RWPE1 (cell line): ENCODE data around the gene HNF4A.

ENCODE experiments used
- CTCF ChIA-PET: fragments of 350-600 bp; sonication (Branson Sonifier 250); formaldehyde crosslinking; extraction: SDS; loops from one replicate; lab custom pipeline; 2021; lab: Yijun Ruan, JAX
- POLR2A ChIA-PET: fragments of 400-600 bp; formaldehyde crosslinking; extraction: SDS; loops from one replicate; lab custom pipeline; 2020; ENCODE audit warnings: antibody characterized with exemption; ENCODE audit not compliant: low non-redundant PET; lab: Yijun Ruan, JAX
- DNase-seq: peaks from one replicate; pipeline ENCODE4 v3.0.0; 2012; ENCODE audit warnings: low spot score
- H3K27ac ChIP-seq: fragments of 450-650 bp; 2 replicates; pipeline ENCODE4 v1.5.1; 2017
- TF ChIP-seq, protein P1 (sequence below): fragments of 450-650 bp; conservative IDR thresholded peaks from 2 replicates; pipeline ENCODE4 v1.5.1; 2017; ENCODE audit warnings: low read depth, mild to moderate bottlenecking

The HNF4A gene

GRCh38 chr20:44475372-44475693 lies 119.8 kb downstream of the HNF4A start:
- CTCF ChIA-PET = interaction anchor here (0.5 to 2.7 kb wide), 8 partner anchors 19 to 664 kb away, joined by 3 to 19 read pairs (median 4); partner anchors contain the start of gene FITM2
- TF ChIP-seq, protein P1, sequence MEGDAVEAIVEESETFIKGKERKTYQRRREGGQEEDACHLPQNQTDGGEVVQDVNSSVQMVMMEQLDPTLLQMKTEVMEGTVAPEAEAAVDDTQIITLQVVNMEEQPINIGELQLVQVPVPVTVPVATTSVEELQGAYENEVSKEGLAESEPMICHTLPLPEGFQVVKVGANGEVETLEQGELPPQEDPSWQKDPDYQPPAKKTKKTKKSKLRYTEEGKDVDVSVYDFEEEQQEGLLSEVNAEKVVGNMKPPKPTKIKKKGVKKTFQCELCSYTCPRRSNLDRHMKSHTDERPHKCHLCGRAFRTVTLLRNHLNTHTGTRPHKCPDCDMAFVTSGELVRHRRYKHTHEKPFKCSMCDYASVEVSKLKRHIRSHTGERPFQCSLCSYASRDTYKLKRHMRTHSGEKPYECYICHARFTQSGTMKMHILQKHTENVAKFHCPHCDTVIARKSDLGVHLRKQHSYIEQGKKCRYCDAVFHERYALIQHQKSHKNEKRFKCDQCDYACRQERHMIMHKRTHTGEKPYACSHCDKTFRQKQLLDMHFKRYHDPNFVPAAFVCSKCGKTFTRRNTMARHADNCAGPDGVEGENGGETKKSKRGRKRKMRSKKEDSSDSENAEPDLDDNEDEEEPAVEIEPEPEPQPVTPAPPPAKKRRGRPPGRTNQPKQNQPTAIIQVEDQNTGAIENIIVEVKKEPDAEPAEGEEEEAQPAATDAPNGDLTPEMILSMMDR = no peak
- peak overlapping the region; percentile 68 for H3K27ac ChIP-seq
- POLR2A ChIA-PET = interaction anchor here (0.5 to 1.1 kb wide), 6 partner anchors 11 to 715 kb away, joined by 3 to 7 read pairs (median 3); partner anchors contain the start of gene SERINC3
- DNase-seq = no peak

DNA sequence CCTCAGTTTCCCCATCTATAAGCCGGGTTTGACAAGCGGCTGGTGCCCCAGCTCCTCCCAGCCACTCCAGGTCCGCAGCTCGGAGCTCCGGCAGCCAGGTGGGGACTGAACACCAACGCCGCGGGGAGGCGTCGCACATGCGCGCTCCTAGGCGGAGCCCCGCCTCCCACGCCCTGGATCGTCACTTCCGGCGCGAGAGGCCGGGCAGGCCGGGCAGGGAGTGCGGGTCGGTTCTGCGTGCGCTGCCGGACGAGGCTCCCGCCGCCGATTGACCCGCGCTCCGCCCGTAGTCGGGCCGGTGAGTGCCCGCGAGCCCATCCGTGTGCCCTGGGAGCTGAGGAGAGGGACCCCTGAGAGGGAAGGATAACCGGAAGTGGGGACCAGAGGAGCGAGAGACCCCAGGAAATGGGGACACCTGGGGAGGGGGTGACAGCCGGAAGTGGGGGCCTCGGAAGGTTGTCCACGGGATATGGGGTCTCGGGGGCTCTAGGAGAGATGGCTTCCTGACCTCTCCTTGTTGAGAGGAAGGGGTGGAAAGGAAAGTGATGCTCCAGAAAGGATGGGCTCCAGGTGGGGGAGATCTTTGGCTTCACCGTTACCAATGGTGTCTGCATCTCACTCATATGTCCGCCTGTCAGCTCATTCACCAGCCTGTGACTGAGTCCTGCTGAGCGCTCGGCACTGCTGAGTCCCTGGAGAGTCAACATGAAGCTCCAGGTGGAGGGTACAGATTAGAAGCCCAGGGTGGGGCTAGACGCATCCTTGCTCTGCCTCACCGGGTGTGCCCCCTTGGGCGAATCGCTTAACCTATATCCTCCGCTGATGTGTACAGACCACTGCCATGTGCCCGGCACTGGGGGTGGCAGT lies 120.4 kb downstream of the HNF4A start, which contains the start of gene TTPAL:
Gene TTPAL (plus strand): TSS at position 181 of the 867 bp plus-strand sequence. CDS start 4,126 bp downstream, outside the sequence.
- TF ChIP-seq, protein P1 = no peak; the same call in 1 of the 2 replicates
- POLR2A ChIA-PET = interaction anchor here (0.5 to 1.1 kb wide), 8 partner anchors 11 to 847 kb away, joined by 3 to 10 read pairs (median 3); partner anchors contain the start of gene SERINC3
- CTCF ChIA-PET = interaction anchor here (0.5 to 2.7 kb wide), 9 partner anchors 11 to 663 kb away, joined by 3 to 19 read pairs (median 5); partner anchors contain the start of gene FITM2
- peak; percentile 99 for DNase-seq
- H3K27ac ChIP-seq = peak within 1 kb of the TSS; percentile 68

DNA sequence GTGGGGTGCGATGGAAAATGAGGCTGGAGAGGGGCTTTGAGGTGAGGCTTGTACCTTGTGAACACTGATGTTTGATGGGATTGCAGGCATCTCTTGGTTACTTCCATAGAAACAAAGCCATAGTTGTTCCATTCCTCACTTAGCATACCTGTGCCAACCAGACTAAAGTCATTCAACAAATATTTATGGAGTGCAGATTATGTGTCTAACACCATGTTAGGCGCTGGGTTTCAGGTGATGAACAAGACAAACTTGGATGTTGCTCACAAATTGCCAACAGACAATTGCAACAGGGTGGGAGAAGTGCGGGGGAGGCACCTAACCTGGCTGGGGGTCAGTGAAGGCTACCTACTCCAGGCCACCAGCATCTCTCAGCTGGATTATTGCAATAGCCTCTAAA lies 121.7 kb downstream of the HNF4A start:
- CTCF ChIA-PET = interaction anchor here (1.5 kb wide), 1 partner anchor 133 kb away, joined by 5 read pairs; no protein-coding TSS in a partner anchor
- no peak for DNase-seq
- POLR2A ChIA-PET = interaction anchor here (0.7 kb wide), 1 partner anchor 848 kb away, joined by 3 read pairs; no protein-coding TSS in a partner anchor
- TF ChIP-seq, protein P1 = no peak
- H3K27ac ChIP-seq = no peak overlapping the region; the same call in 1 of the 2 replicates

GRCh38 chr20:44478206-44478605 lies 122.7 kb downstream of the HNF4A start:
- ChIA-PET CTCF (interaction anchor here (1.5 kb wide), 1 partner anchor 132 kb away, joined by 5 read pairs; no protein-coding TSS in a partner anchor), POLR2A (no interaction called here)
- TF ChIP-seq, protein P1 = no peak
- DNase-seq = no peak
- peak overlapping the region; percentile 35 for H3K27ac ChIP-seq

- TF ChIP-seq, protein P1 = no peak
- H3K27ac ChIP-seq = no peak overlapping the region; the same call in 1 of the 2 replicates
- no peak for DNase-seq
- POLR2A ChIA-PET = interaction anchor here (0.5 kb wide), 1 partner anchor 145 kb away, joined by 3 read pairs; no protein-coding TSS in a partner anchor
- CTCF ChIA-PET = no interaction called here
Observed at GRCh38 chr20:44479643-44480042, 124.1 kb downstream of the HNF4A start.

- H3K27ac ChIP-seq = no peak overlapping the region; the same call in 1 of the 2 replicates
- POLR2A ChIA-PET = interaction anchor here (0.5 kb wide), 1 partner anchor 144 kb away, joined by 3 read pairs; no protein-coding TSS in a partner anchor
- DNase-seq = no peak
- TF ChIP-seq, protein P1 = no peak
- CTCF ChIA-PET = no interaction called here
Observed at GRCh38 chr20:44480097-44480496, 124.6 kb downstream of the HNF4A start.
